Ascending aorta (tissue), 2 donors: ENCODE results near the gene PIAS4. TPM values are rescaled to one million over a fixed set of nuclear protein-coding genes. Genes with fewer than 3 reads are reported as not detected.
A peak's percentile ranks its signal among the peaks of the same experiment; 100 is the strongest.

Experiments
- DNase-seq, 2 donors: peaks; one replicate each; pipeline ENCODE4 v3.0.0-alpha.2; 2019; ENCODE audit warnings: low spot score in 2 of 2
- H3K27ac ChIP-seq, 2 donors: fragments of 200-600 bp; sonication (generic); one replicate each; pipeline ENCODE4 v1.5.1; 2016 to 2017; ENCODE audit warnings: mild to moderate bottlenecking in 1 of 2
- H3K27me3 ChIP-seq: fragments of 200-600 bp; sonication (generic); one replicate; pipeline ENCODE4 v1.5.1; 2017
- H3K36me3 ChIP-seq, 2 donors: fragments of 200-600 bp; sonication (generic); one replicate each; pipeline ENCODE4 v1.5.1; 2016
- H3K4me1 ChIP-seq, 2 donors: fragments of 200-600 bp; sonication (generic); one replicate each; pipeline ENCODE4 v1.5.1; 2016 to 2017; ENCODE audit warnings: mild to moderate bottlenecking in 1 of 2
- H3K4me3 ChIP-seq, 2 donors: fragments of 200-600 bp; sonication (generic); one replicate each; pipeline ENCODE4 v1.5.1; 2016 to 2017; ENCODE audit warnings: mild to moderate bottlenecking in 1 of 2
- H3K9me3 ChIP-seq, 2 donors: fragments of 200-600 bp; sonication (generic); one replicate each; pipeline ENCODE4 v1.5.1; 2016
- CTCF ChIP-seq, 3 experiments: fragments of 200-600 bp in 2 of 3; fragments of 450-650 bp in 1 of 3; sonication (generic) in 2 of 3; IDR thresholded peaks; one replicate each; pipeline ENCODE4 v1.5.1; 2016 to 2019; ENCODE audit warnings: antibody characterized with exemption in 3 of 3, mild to moderate bottlenecking in 1 of 3, moderate library complexity in 1 of 3
- intact Hi-C: fragments of 100-400 bp; cut with DNase I; formaldehyde crosslinking; loops from one replicate; pipeline ENCODE4 v1.15.1; 2023
- total RNA-seq: library from RNA; depleted of rRNA; stranded (reverse); fragments of >200 nt; gene quantifications from one replicate; pipeline ENCODE4 v1.1.0, GENCODE V29; 2016

Gene PIAS4
- total RNA-seq, 1 donor from 2014 or later: 30.8 TPM

- intact Hi-C loops: no loop called here
- no peak for TF ChIP-seq CTCF (IDR thresholded peaks at IDR 0.05)
- peak overlapping the region; percentile 28 to 64 for H3K27ac ChIP-seq
- no peaks in the 10 kb centered on the region for H3K27me3 ChIP-seq
- peaks cover 56 to 64% of the 10 kb centered on the region in 2 donors for H3K36me3 ChIP-seq
- H3K9me3 ChIP-seq: no peaks in the 10 kb centered on the region
- no peak for DNase-seq
- no peak overlapping the region for H3K4me3 ChIP-seq
- H3K4me1 ChIP-seq: peaks cover 8 to 17% of the 10 kb centered on the region in 2 donors
Measured at GRCh38 chr19:4051175-4052101, 43.9 kb downstream of the PIAS4 start.

GRCh38 chr19:4052114-4052992, 44.8 kb downstream of the PIAS4 start:
- no peaks in the 10 kb centered on the region for H3K27me3 ChIP-seq
- no peaks in the 10 kb centered on the region for H3K9me3 ChIP-seq
- peaks cover 49 to 55% of the 10 kb centered on the region in 2 donors for H3K36me3 ChIP-seq
- peaks cover 8 to 17% of the 10 kb centered on the region in 2 donors for H3K4me1 ChIP-seq
- no peak for DNase-seq
- peak overlapping the region; percentile 28 to 64 for H3K27ac ChIP-seq
- peak overlapping the region; percentile 6 to 7 for H3K4me3 ChIP-seq
- intact Hi-C loops: no loop called here
- no peak for TF ChIP-seq CTCF (IDR thresholded peaks at IDR 0.05)

GRCh38 chr19:4052993-4053422, 45.5 kb downstream of the PIAS4 start:
- no peak for TF ChIP-seq CTCF (IDR thresholded peaks at IDR 0.05)
- Histone ChIP-seq H3K4me1 (peaks cover 8 to 20% of the 10 kb centered on the region in 2 donors), H3K36me3 (peaks cover 44 to 50% of the 10 kb centered on the region in 2 donors), H3K27ac (peak overlapping the region in 1 of 2 donors; percentile 64), H3K27me3 (no peaks in the 10 kb centered on the region), H3K9me3 (no peaks in the 10 kb centered on the region), H3K4me3 (peak overlapping the region; percentile 6 to 7)
- no peak for DNase-seq
- intact Hi-C loops: no loop called here

- DNase-seq: no peak
- H3K36me3 ChIP-seq: peaks cover 38 to 44% of the 10 kb centered on the region in 2 donors
- H3K4me1 ChIP-seq: peaks cover 8 to 26% of the 10 kb centered on the region in 2 donors
- no peaks in the 10 kb centered on the region for H3K9me3 ChIP-seq
- intact Hi-C loops: no loop called here
- H3K4me3 ChIP-seq: no peak overlapping the region
- H3K27me3 ChIP-seq: no peaks in the 10 kb centered on the region
- TF ChIP-seq CTCF (IDR thresholded peaks at IDR 0.05): no peak
- H3K27ac ChIP-seq: no peak overlapping the region
Measured at GRCh38 chr19:4053423-4054324, 46.1 kb downstream of the PIAS4 start.
